AG09309 (cell line): Measurements from ENCODE around the gene KIAA0825.

Experiments
- DNase-seq: peaks from one replicate; pipeline ENCODE4 v3.0.0-alpha.2; 2010; ENCODE audit warnings: low read depth
- H3K4me3 ChIP-seq: 2 replicates; pipeline ENCODE4 v1.5.1; 2011; ENCODE audit warnings: mild to moderate bottlenecking, low read depth, low read length, moderate library complexity; ENCODE audit not compliant: control insufficient read depth
- TF ChIP-seq, protein P1 (sequence below): IDR thresholded peaks from 2 replicates; pipeline ENCODE4 v1.5.1; 2011; ENCODE audit warnings: mild to moderate bottlenecking, low read depth, low read length, inconsistent platforms; ENCODE audit not compliant: insufficient read depth, control insufficient read depth; ENCODE audit errors: missing control alignments

KIAA0825 gene

DNA sequence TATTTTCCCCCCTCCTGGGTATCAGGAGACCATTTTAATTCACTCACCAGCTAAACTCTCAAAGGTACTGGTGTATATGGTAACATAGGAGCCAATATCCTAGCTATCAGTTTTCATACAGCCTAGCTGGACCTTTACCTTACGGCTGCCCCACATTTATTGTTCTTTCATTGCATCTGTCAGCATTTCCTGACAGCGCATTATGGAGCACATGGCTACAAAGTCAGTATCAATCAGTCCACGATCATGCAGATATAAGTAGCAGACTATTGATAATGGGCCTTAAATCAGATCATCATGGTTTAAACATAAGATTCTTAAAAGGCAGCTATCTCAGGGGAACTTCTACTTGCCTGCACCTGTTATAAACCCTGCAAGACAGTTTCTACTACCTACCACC, 304.7 kb downstream of the KIAA0825 start:
- TF ChIP-seq, protein P1, sequence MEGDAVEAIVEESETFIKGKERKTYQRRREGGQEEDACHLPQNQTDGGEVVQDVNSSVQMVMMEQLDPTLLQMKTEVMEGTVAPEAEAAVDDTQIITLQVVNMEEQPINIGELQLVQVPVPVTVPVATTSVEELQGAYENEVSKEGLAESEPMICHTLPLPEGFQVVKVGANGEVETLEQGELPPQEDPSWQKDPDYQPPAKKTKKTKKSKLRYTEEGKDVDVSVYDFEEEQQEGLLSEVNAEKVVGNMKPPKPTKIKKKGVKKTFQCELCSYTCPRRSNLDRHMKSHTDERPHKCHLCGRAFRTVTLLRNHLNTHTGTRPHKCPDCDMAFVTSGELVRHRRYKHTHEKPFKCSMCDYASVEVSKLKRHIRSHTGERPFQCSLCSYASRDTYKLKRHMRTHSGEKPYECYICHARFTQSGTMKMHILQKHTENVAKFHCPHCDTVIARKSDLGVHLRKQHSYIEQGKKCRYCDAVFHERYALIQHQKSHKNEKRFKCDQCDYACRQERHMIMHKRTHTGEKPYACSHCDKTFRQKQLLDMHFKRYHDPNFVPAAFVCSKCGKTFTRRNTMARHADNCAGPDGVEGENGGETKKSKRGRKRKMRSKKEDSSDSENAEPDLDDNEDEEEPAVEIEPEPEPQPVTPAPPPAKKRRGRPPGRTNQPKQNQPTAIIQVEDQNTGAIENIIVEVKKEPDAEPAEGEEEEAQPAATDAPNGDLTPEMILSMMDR = no peak
- DNase-seq = no peak
- no peak overlapping the region for H3K4me3 ChIP-seq

DNA sequence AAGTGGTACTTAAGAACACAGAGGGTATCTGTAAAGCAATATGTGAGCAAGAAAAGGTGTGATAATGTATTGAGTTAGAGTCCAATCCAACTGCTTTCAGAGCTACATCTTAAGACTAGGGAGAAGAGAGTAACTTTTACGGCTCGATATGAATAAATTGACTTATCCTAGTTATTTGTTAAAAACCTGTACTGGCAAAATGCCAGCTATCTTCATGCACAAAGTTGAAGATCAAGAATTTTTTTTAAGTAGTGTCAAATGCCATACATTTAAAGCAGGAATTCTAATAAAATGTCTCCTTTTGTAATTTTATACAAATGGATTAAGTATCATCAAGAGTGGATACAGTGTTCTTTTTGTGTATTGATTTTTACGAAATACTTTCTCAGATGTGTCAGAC, 305.2 kb downstream of the KIAA0825 start:
- no peak for DNase-seq
- TF ChIP-seq, protein P1 = no peak
- H3K4me3 ChIP-seq = no peak overlapping the region

DNA sequence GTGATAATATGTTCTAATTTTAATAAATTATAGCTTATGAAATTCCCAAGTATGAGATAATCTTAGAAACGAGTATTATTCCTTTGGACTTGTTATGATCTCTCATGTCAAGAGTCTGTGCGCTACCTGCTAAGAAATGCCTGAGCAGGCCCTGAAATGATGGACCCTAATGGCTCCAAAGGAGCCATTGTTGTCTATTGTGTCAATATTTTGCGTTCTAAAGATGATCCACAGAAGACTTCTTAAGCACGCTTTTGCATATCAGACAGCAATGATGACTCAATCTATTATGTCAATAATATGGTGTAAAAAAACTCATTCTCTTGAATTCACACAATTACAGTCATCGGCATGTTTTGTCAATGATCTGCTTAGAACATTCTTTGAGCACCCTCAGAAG, 306.1 kb downstream of the KIAA0825 start:
- no peak overlapping the region for H3K4me3 ChIP-seq
- DNase-seq = no peak
- TF ChIP-seq, protein P1 = no peak

DNA sequence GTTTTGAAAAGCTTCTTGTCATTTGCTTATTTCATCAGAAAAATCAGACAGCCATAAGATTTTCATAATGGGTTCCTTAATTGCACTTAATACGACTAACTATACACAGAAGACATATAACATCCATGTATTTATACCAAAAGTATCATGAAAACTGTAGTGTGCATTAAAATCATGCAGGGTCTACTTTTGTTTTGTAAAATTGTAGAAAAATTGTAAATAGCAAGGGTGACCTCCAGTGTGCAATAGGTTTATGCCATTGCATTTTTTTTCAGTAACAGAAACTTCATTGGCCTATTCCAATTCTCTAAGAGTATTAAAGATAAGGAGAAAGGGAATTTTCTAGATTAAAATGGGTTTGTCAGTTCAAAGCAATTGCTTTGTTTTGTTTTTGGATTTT, 307.6 kb downstream of the KIAA0825 start:
- TF ChIP-seq, protein P1 = no peak
- no peak for DNase-seq
- H3K4me3 ChIP-seq = no peak overlapping the region

DNA sequence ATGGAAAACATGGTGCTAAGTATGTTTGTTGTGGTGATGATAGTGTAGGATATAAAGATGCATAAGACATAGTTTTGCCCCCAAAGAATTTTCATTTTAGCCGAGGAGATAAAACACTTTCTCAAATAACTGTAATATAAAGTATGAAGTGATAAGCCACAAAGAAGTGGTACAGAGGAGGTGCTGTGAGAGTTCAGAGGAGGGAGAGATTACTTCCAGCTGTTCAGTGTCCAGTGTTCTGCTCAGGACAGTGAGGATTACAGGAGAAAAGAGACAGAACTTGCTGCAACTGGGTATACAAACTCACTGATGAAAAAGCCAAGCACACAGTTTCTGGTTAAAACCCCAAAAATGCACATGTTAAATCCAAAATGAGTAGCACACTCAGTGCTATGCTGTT, 309.3 kb downstream of the KIAA0825 start:
- H3K4me3 ChIP-seq = no peak overlapping the region
- no peak for DNase-seq
- TF ChIP-seq, protein P1 = no peak

DNA sequence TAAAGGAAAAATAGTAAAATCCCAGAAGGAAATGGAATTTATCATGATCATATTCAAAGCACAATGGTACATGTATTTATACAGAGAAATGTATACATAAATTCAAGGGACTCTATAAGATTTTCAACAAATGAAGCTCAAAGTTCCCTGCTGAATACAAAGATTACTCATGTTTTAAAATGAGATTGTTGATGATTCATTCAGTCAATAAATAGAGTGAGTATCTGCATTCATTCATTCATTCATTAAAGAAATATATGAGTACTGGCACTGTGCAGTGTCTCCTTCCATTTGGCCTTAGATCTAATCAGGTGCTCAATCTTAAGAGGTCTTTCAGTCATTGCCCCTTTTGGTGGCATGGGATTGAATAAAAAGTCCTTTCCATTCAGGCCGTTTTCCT, 310.0 kb downstream of the KIAA0825 start:
- TF ChIP-seq, protein P1 = no peak
- DNase-seq = no peak
- no peak overlapping the region for H3K4me3 ChIP-seq

DNA sequence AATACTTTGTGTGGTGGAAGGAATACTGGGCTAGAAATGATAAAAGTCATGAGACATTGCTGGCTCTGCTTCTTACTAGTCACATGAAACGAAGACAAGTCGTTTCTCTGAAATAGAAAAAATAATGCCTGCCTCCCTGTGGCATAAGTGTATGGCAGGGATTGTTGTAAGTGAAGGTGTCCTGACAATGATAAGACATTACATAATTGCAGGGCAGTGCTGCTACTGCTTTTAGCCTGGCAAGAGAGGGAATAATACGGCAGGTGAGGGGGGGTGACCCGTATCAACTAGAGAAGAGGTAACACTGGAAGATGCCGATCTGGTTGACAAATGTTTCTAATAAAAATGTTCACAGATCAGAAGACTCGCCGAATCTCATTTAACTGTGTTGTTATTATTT, 314.3 kb downstream of the KIAA0825 start:
- H3K4me3 ChIP-seq = no peak overlapping the region
- TF ChIP-seq, protein P1 = no peak

More for the DNA sequence above, 314.3 kb downstream of the KIAA0825 start:
- no peak for DNase-seq
